ENCODE results near the gene SMC1B. TPM values are rescaled to one million over a fixed set of nuclear protein-coding genes. Genes with fewer than 3 reads are reported as not detected.

SMC1B gene
- total RNA-seq, 1 donor from 2014 or later = not detected

GRCh38 chr22:45422237-45422983 lies 9.0 kb upstream of the SMC1B start:
- Mint-ChIP-seq H3K4me3 (ENCODE audit: low read depth) (no peak overlapping the region), H3K4me1 (ENCODE audit: low read depth) (no peaks in the 10 kb centered on the region), H3K27me3 (no peaks in the 10 kb centered on the region), H3K9me3 (ENCODE audit: low read depth) (peaks cover 7% of the 10 kb centered on the region), H3K27ac (no peak overlapping the region), H3K36me3 (ENCODE audit: insufficient read depth) (peaks cover 23% of the 10 kb centered on the region)
- no peak for TF ChIP-seq CTCF (IDR thresholded peaks at IDR 0.05; ENCODE audit: unreplicated experiment)
- no peak for DNase-seq (ENCODE audit: low spot score, unreplicated experiment)

- Mint-ChIP-seq H3K27me3 (no peaks in the 10 kb centered on the region), H3K36me3 (ENCODE audit: insufficient read depth) (peaks cover 20% of the 10 kb centered on the region), H3K4me3 (ENCODE audit: low read depth) (no peak overlapping the region), H3K4me1 (ENCODE audit: low read depth) (no peaks in the 10 kb centered on the region), H3K27ac (no peak overlapping the region), H3K9me3 (ENCODE audit: low read depth) (peaks cover 4% of the 10 kb centered on the region)
- TF ChIP-seq CTCF (IDR thresholded peaks at IDR 0.05; ENCODE audit: unreplicated experiment) = no peak
- no peak for DNase-seq (ENCODE audit: low spot score, unreplicated experiment)
Measured at GRCh38 chr22:45421349-45422055, 8.1 kb upstream of the SMC1B start.

GRCh38 chr22:45420539-45420938 lies 7.1 kb upstream of the SMC1B start:
- H3K4me1 Mint-ChIP-seq (ENCODE audit: low read depth) = no peaks in the 10 kb centered on the region
- DNase-seq (ENCODE audit: low spot score, unreplicated experiment) = no peak
- no peak overlapping the region for H3K4me3 Mint-ChIP-seq (ENCODE audit: low read depth)
- no peak for TF ChIP-seq CTCF (IDR thresholded peaks at IDR 0.05; ENCODE audit: unreplicated experiment)
- H3K27ac Mint-ChIP-seq = no peak overlapping the region
- no peaks in the 10 kb centered on the region for H3K27me3 Mint-ChIP-seq
- no peaks in the 10 kb centered on the region for H3K9me3 Mint-ChIP-seq (ENCODE audit: low read depth)
- peaks cover 19% of the 10 kb centered on the region for H3K36me3 Mint-ChIP-seq (ENCODE audit: insufficient read depth)

GRCh38 chr22:45420011-45420410 lies 6.6 kb upstream of the SMC1B start:
- DNase-seq (ENCODE audit: low spot score, unreplicated experiment) = no peak
- Mint-ChIP-seq H3K27me3 (no peaks in the 10 kb centered on the region), H3K27ac (no peak overlapping the region), H3K9me3 (ENCODE audit: low read depth) (no peaks in the 10 kb centered on the region), H3K4me1 (ENCODE audit: low read depth) (no peaks in the 10 kb centered on the region), H3K36me3 (ENCODE audit: insufficient read depth) (peaks cover 19% of the 10 kb centered on the region), H3K4me3 (ENCODE audit: low read depth) (no peak overlapping the region)
- no peak for TF ChIP-seq CTCF (IDR thresholded peaks at IDR 0.05; ENCODE audit: unreplicated experiment)

GRCh38 chr22:45418770-45419138 lies 5.4 kb upstream of the SMC1B start:
- Mint-ChIP-seq H3K4me1 (ENCODE audit: low read depth) (peaks cover under 1% of the 10 kb centered on the region), H3K4me3 (ENCODE audit: low read depth) (no peak overlapping the region), H3K27ac (no peak overlapping the region), H3K27me3 (peaks cover 3% of the 10 kb centered on the region), H3K9me3 (ENCODE audit: low read depth) (no peaks in the 10 kb centered on the region), H3K36me3 (ENCODE audit: insufficient read depth) (peaks cover 19% of the 10 kb centered on the region)
- TF ChIP-seq CTCF (IDR thresholded peaks at IDR 0.05; ENCODE audit: unreplicated experiment) = no peak
- no peak for DNase-seq (ENCODE audit: low spot score, unreplicated experiment)
